Stimulated activated CD8-positive, alpha-beta memory T cell treated with anti-CD3 and anti-CD28 coated beads, Interleukin-12 subunit alpha, Interleukin-12 subunit beta, amount 100 ng/mL, for 24 hours (primary cell): ENCODE measurements around the gene EIF4G3.
"Not testable (repeated sequence)": the region's sequence is repeated elsewhere in the genome, so short reads cannot be mapped to it uniquely, and the experiment has no call there.

Experiments used
- DNase-seq: peaks from one replicate; pipeline ENCODE4 v3.0.0-alpha.2; 2020; ENCODE audit errors: extremely low read depth

Gene EIF4G3

DNA sequence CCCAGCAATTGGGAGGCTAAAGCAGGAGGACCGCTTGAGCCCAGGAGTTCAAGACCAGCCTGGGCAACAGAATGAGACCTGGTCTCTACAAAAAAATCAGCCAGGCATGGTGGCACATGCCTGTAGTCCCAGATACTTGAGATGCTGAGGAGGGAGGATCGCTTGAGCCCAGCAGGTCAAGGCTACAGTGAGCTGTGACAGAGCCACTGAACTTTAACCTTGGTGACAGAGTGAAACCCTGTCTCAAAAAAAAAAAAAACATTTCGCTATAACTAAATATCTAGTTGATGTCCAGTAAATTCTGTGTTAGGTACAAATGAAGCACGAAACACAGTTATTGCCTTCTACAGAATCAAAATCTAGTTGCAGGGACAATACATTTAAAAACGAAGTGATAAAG, 293.9 kb downstream of the EIF4G3 start:
- DNase-seq: no peak

DNA sequence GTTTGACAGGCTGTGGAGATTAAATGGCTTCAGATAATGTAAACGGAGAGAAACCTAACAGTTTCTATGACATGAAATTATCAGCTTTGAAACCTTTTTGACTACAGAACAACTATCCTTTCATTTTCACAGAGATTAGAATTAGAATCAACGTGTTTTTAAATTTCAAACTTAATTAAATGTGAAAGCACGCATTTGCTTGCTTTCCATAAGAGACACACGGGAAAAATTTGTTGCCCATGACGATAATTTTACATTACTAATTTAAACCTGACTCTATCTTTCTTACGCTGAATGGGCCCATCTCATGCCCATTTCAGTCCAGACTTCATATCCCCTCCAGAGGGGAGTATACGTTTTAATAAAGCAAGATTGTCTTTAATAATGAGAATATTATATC, 297.9 kb downstream of the EIF4G3 start:
- DNase-seq: no peak

DNA sequence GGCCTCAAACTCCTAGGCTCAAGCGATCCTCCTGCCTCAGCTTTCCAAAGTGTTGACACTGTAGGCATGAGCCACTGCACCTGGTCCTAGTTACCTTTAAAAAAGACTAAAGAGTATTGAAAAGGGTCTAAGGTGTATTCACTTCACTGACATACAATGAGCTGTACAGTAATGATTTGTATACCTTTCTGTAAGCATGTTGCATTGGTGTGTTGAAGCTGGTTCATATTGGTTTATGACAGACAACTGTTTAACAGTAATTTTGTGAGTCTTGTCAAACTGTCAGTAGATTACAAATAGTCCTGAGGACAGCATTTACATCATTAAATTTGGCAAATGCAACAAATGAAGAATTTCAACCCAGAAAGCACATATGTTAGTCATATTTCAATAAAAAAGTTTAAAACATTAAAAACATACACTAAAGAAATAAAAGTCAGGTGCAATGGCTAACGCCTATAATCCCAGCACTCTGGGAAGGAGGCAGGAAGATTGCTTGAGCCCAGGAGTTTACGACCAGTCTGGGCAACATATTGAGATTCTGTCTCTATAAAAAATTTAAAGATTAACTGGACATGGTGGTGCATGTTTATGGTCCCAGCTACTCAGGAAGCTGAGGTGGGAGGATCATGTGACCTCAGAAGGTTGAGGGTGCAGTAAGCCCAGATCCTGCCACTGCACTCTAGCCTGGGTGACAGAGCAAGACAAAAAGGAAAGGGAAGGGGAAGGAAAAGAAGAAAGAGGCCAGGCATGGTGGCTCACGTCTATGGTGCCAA, 301.3 kb downstream of the EIF4G3 start:
- DNase-seq: no peak

- DNase-seq: no peak
Observed at GRCh38 chr1:20873311-20873710, 303.4 kb downstream of the EIF4G3 start.

GRCh38 chr1:20871419-20871818, 305.3 kb downstream of the EIF4G3 start:
- no peak for DNase-seq

DNA sequence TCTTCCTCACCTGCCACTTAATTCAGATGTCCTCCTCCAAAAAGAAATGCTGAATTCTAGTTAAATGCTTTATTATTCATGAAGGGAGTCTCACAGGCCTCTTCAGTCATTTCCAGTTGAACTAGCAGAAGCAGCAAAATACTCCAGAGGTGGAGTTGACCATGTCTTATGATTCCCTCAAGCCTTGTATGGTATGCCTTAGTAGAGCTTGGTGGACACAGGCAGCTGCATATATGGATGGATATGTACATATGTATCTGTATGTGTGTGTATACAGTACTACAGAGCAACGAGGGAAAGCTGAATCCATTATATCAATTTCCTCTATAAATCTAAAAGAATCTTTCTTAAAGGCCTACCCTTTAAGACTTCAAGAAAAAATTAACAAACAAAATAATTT, 306.0 kb downstream of the EIF4G3 start:
- DNase-seq: no peak

- DNase-seq: no peak
Observed at GRCh38 chr1:20868263-20868662, 308.4 kb downstream of the EIF4G3 start.

DNA sequence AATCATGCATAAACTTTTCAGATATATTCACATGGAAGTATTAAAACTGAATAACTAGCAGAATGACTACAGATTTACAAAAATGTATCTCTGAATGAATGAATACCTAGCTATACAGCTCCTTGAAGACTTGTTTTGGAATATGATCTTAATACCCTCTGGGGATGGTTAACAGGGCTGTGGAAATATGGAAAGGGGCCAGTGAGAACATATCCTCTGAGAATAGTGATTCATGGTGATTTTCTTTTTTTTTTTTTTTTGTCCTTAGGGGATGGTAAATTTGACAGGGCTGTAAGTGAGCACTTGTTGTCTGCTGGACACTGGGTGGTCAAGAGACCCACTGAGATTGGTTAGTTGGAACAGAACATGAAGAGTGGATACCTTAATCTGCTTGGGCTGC, 308.9 kb downstream of the EIF4G3 start:
- no peak for DNase-seq

DNA sequence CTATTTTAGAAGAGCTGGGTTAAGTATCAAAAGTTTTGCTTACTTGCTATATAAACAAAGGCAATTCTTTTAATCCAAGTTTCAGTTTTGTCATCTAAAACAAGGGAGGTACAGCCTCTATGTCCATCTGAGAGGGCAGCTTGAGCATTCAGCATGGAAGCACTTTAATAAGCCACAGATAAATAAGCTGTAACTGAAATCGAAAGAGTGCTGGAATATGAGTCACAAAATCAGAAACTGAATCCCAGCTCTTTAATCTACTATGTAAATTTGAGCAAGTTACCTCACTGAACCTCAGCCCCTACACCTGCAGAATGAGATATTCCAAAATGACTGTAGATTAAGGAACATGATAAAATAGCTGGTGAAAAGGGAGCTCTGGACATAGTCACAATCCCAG, 309.6 kb downstream of the EIF4G3 start:
- no peak for DNase-seq

- DNase-seq: no peak
Observed at GRCh38 chr1:20865001-20865400, 311.7 kb downstream of the EIF4G3 start.

- no peak for DNase-seq
Observed at GRCh38 chr1:20854529-20854928, 322.2 kb downstream of the EIF4G3 start.

DNA sequence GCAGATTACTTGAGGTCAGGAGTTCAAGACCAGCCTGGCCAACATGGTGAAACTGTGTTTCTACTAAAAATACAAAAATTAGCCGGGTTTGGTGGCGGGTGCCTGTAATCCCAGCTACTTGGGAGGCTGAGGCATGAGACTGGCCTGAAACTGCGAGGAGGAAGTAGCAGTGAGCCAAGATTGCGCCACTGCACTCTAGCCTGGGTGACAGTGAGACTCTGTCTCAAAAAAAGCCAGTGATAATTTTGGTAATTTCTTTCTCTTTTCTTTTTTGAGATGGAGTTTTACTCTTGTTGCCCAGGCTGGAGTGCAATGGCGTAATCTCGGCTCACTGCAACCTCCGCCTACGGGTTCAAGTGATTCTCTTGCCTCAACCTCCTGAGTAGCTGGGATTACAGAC, 324.9 kb downstream of the EIF4G3 start:
- DNase-seq: not testable (repeated sequence)

DNA sequence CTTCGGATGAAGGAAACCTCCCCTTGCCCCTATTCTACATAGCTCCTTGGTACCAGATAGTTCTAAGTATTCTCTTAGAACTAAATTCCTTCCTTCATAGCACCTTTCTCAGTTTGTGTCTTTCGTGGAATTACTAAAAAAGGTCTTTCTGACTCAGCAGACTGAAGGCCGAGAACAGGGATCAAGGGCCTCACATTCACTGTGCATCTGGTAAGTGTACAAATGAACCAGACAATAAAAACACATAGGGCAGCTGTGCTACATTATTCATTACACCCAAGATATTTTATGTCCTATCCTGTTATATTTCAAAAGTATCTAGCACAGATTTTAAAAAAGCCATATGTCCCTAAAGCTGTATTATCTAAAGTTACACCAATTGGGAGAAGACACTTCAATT, 326.7 kb downstream of the EIF4G3 start:
- no peak for DNase-seq

GRCh38 chr1:20849100-20849499, 327.6 kb downstream of the EIF4G3 start:
- no peak for DNase-seq

- no peak for DNase-seq
Observed at GRCh38 chr1:20848162-20848561, 328.5 kb downstream of the EIF4G3 start.

DNA sequence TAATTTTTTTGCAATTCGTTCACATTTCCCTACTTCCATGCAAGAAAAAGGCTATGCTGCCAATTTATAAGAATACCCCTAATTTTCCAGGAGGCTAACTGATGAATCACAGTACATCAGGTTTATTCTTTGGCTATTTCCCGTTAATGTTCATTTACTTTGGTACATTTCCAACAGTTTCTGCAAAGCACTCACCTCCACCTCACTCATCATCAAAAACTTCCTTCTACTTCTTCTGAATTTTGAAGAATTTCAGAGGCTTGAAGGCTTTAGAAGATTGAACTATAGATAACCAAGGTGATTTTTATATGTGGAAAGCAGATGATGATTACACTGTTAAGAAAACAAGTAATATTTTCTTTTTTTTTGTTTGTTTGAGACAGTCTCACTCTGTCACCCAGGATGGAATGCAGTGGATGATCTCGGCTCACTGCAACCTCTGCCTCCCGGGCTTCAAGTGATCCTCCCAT, 329.1 kb downstream of the EIF4G3 start:
- DNase-seq: no peak

GRCh38 chr1:20846461-20847374, 330.0 kb downstream of the EIF4G3 start:
- no peak for DNase-seq

- no peak for DNase-seq
Observed at GRCh38 chr1:20840731-20841130, 336.0 kb downstream of the EIF4G3 start.

- no peak for DNase-seq
Observed at GRCh38 chr1:20837554-20838192, 339.0 kb downstream of the EIF4G3 start.

DNA sequence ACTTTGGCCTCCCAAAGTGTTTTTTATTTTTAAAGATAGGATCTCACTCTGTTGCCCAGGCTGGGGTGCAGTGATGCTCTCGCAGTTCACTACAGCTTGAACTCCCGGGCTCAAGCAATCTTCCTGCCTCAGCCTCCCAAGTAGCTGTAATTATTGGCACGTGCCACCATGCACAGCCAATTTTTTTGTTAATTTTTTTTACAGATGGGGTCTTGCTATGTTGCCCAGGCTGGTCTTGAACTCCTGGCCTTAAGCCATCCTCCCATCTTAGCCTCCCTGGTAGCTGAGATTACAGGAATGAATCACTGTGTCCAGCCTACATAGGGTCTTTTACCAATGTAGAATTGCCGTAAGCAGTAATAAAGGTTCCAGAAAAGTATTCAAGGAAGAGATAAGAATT, 340.5 kb downstream of the EIF4G3 start:
- DNase-seq: no peak

DNA sequence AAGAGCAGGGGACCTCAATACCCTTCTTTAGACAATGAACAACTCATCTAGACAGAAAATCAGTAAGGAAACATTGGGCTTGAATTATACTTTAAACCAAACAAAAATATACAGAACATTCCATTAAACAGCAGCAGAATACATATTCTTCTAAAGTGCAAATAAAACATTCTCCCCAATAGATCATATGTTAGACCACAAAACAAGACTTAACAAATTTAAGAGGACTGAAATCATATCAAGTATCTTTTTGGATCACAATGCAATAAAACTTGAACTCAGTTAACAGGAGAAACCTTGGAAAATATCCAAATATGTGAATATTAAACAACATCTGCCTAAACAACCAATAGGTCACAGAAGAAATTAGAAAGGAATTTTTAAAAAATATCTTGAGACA, 341.9 kb downstream of the EIF4G3 start:
- no peak for DNase-seq

GRCh38 chr1:20834192-20834591, 342.5 kb downstream of the EIF4G3 start:
- no peak for DNase-seq
